ENCODE data around the gene RIC8B. TPM values are rescaled to one million over a fixed set of nuclear protein-coding genes. Genes with fewer than 3 reads are reported as not detected.

RIC8B gene
- total and polyA plus RNA-seq, 2 of the 13 experiments (the other 11 are each of a cell fraction or from before 2014, with no cell fraction given): 5.1 to 7.5 TPM

DNA sequence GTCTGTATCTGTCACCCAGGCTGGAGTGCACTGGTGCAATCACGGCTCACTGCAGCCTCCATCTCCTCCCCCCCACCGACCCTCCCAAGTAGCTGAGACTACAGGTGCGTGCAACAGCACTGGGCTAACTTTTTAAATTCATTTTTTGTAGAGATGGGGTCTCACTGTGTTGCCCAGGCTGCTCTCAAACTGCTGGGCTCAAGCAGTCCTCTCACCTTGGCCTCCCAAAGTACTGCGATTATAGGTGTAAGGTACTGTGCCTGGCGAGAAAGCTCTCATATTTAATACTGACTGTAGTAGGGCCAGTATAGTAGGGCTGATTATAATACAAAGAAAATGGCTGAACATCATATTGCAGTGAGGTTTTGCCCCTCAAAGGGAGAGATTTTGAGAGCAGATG, 2.4 kb downstream of the RIC8B start:
- H3K79me2 ChIP-seq (ENCODE audit: insufficient read depth, low read length): peaks cover 42% of the 10 kb centered on the region
- ATAC-seq (no peak), FAIRE-seq (no peak), DNase-seq (ENCODE audit: low spot score) (no peak)
- TF ChIP-seq ZNF121 (CRISPR knock-in tag; IDR thresholded peaks at IDR 0.05) (0 out of 2 replicates have a peak, but pooled peaks have one; percentile 51), ZNF136 (CRISPR knock-in tag; IDR thresholded peaks at IDR 0.05; ENCODE audit: low read depth) (no peak)
- no peak overlapping the region for H3K9ac ChIP-seq (ENCODE audit: insufficient read depth, low read depth, low read length)
- no peak overlapping the region for H3K4me2 ChIP-seq (ENCODE audit: low read depth, low read length)
- CTCF ChIA-PET (ENCODE audit: low intra/inter-chr PET ratio, low total read pairs): no interaction called here
- POLR2A ChIA-PET: no interaction called here
- H3K9me3 ChIP-seq (ENCODE audit: low read length): no peaks in the 10 kb centered on the region
- no TSS peak for BruUV-seq (replicated peaks)
- 98% methylated on average over 5 of the region's 5 CpGs for WGBS (ENCODE audit: low lambda C conversion rate)
- no peak overlapping the region for H3K27ac ChIP-seq (ENCODE audit: extremely low read length, insufficient read depth, low read length)
- no peak overlapping the region for H3K4me3 ChIP-seq (replicated peaks in 1 of 3; ENCODE audit: insufficient read depth in 1 of 3, low read depth in 2 of 3, low read length in 3 of 3)
- H3K36me3 ChIP-seq (replicated peaks in 1 of 2; ENCODE audit: control insufficient read depth in 1 of 2, insufficient read depth in 2 of 2, low read length in 2 of 2): no peaks in the 10 kb centered on the region
- no peaks in the 10 kb centered on the region; a peak in 1 of 5 replicates for H3K27me3 ChIP-seq (ENCODE audit: control insufficient read depth in 1 of 2, insufficient read depth in 2 of 2, low read length in 2 of 2)
- no peak overlapping the region for H2AFZ ChIP-seq (ENCODE audit: low read length)
- intact Hi-C loops (cut with micrococcal nuclease; ENCODE audit: unreplicated experiment): no loop called here
- peaks cover 57% of the 10 kb centered on the region for H3K4me1 ChIP-seq (ENCODE audit: insufficient read depth, low read length)
- in situ Hi-C loops (cut with HindIII; ENCODE audit: extremely low pct_ligation_motif_present, low pct_unique_long_range_greater_than_20kb): no loop called here
- no peaks in the 10 kb centered on the region; the same call in 1 of the 2 replicates for H4K20me1 ChIP-seq (ENCODE audit: insufficient read depth, low read length)

DNA sequence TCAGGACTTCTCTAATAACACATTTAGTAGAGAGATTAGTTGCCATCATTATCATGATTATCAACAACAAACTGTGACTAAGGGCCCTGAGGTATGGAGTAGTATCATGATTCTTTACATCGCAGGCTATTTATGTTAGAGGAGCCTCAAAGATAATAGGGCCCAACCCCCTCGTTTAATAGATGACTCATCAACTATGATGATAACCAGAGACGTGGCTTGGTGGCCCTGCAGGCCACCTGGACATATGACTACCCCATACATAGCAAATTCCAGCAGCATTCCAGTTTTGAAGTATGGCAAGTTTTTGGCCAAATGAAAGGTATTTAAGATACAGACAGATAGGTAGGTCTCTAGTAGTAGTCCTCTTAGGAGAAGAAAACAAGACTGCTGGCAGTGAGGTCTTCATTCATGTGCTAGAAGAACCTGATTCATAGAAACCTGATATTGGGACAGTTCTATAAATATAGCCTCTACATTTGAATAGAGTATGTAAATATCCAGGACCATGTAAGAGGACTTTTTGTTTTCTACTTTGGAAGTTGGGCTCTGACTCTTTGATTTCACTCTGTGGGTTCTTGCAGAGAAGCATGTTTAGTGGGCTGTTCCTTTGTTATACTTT, 5.6 kb downstream of the RIC8B start:
- ChIA-PET POLR2A (no interaction called here), CTCF (ENCODE audit: low intra/inter-chr PET ratio, low total read pairs) (no interaction called here)
- no peaks in the 10 kb centered on the region; the same call in 1 of the 2 replicates for H4K20me1 ChIP-seq (ENCODE audit: insufficient read depth, low read length)
- no peak overlapping the region for H2AFZ ChIP-seq (ENCODE audit: low read length)
- H3K9ac ChIP-seq (ENCODE audit: insufficient read depth, low read depth, low read length): no peak overlapping the region
- H3K9me3 ChIP-seq (ENCODE audit: low read length): no peaks in the 10 kb centered on the region
- in situ Hi-C loops (cut with HindIII; ENCODE audit: extremely low pct_ligation_motif_present, low pct_unique_long_range_greater_than_20kb): no loop called here
- WGBS (ENCODE audit: low lambda C conversion rate): 97% methylated on average over 3 of the region's 3 CpGs
- peaks cover 41% of the 10 kb centered on the region for H3K79me2 ChIP-seq (ENCODE audit: insufficient read depth, low read length)
- BruUV-seq (replicated peaks): no TSS peak
- no peak overlapping the region for H3K27ac ChIP-seq (ENCODE audit: extremely low read length, insufficient read depth, low read length)
- no peak overlapping the region for H3K4me3 ChIP-seq (replicated peaks in 1 of 3; ENCODE audit: insufficient read depth in 1 of 3, low read depth in 2 of 3, low read length in 3 of 3)
- peaks cover 3 to 9% of the 10 kb centered on the region in 2 experiments for H3K36me3 ChIP-seq (replicated peaks in 1 of 2; ENCODE audit: control insufficient read depth in 1 of 2, insufficient read depth in 2 of 2, low read length in 2 of 2)
- DNase-seq (ENCODE audit: low spot score): no peak
- ATAC-seq: no peak
- TF ChIP-seq MAFK (conservative IDR thresholded peaks at IDR 0.05 in 1 of 2, IDR thresholded peaks at IDR 0.05 in 1 of 2; ENCODE audit: low read length in 2 of 2) (0 out of 4 replicates have a peak, but pooled peaks of 1 of the 2 experiments have one; percentile 3), XBP1 (CRISPR knock-in tag; IDR thresholded peaks at IDR 0.05) (no peak)
- H3K27me3 ChIP-seq (ENCODE audit: control insufficient read depth in 1 of 2, insufficient read depth in 2 of 2, low read length in 2 of 2): no peaks in the 10 kb centered on the region
- H3K4me2 ChIP-seq (ENCODE audit: low read depth, low read length): no peak overlapping the region
- intact Hi-C loops (cut with micrococcal nuclease; ENCODE audit: unreplicated experiment): no loop called here
- FAIRE-seq: no peak
- H3K4me1 ChIP-seq (ENCODE audit: insufficient read depth, low read length): peaks cover 39% of the 10 kb centered on the region

Measured in HepG2 (cell line).